ENCODE results near the gene PGD. TPM values are rescaled to one million over a fixed set of nuclear protein-coding genes. Genes with fewer than 3 reads are reported as not detected.

Gene PGD
- total RNA-seq, 8 experiments from 2014 or later: 128 to 504 (median 213) TPM

GRCh38 chr1:10383630-10384029 is 15.2 kb upstream of the PGD start:
- no peak overlapping the region for H3K4me3 ChIP-seq
- in situ Hi-C loops (cut with MboI; ENCODE audit: low pct_unique_long_range_greater_than_20kb in 2 of 9, low sequenced_read_pairs in 9 of 9, unreplicated experiment in 9 of 9): no loop called here
- no peak for ATAC-seq (replicated peaks in 6 of 8)
- H3K27ac ChIP-seq: no peak overlapping the region
- H3K4me1 ChIP-seq (replicated peaks in 1 of 2): peaks cover 10 to 15% of the 10 kb centered on the region in 2 donors
- 75 to 100% (median 90%) methylated on average over 2 to 4 of the region's 4 CpGs; no CpG with 5 or more reads in 2 of the 10 experiments for whole genome bisulfite sequencing, 10 experiments

- peaks cover 10 to 15% of the 10 kb centered on the region in 2 donors for H3K4me1 ChIP-seq (replicated peaks in 1 of 2)
- in situ Hi-C loops (cut with MboI; ENCODE audit: low pct_unique_long_range_greater_than_20kb in 2 of 9, low sequenced_read_pairs in 9 of 9, unreplicated experiment in 9 of 9): no loop called here
- no peak for ATAC-seq (replicated peaks in 6 of 8)
- H3K4me3 ChIP-seq: no peak overlapping the region
- 91 to 100% (median 94%) methylated on average over 1 to 7 of the region's 8 CpGs; no CpG with 5 or more reads in 3 of the 10 experiments for WGBS, 10 experiments
- no peak overlapping the region for H3K27ac ChIP-seq
These were observed 14.6 kb upstream of the PGD start for GRCh38 chr1:10384219-10384618.

- WGBS, 10 experiments: 0 to 100% (median 65%) methylated on average over 1 to 7 of the region's 12 CpGs
- no peak overlapping the region for H3K4me3 ChIP-seq
- peaks cover 10 to 15% of the 10 kb centered on the region in 2 donors for H3K4me1 ChIP-seq (replicated peaks in 1 of 2)
These were observed 11.8 kb upstream of the PGD start for GRCh38 chr1:10386761-10387676.

GRCh38 chr1:10387677-10388386 is 11.0 kb upstream of the PGD start:
- Histone ChIP-seq H3K4me1 (replicated peaks in 1 of 2) (peaks cover 10 to 15% of the 10 kb centered on the region in 2 donors), H3K27ac (peak overlapping the region; percentile 6 to 65), H3K4me3 (no peak overlapping the region)
- in situ Hi-C loops (cut with MboI; ENCODE audit: low pct_unique_long_range_greater_than_20kb in 2 of 9, low sequenced_read_pairs in 9 of 9, unreplicated experiment in 9 of 9): no loop called here
- 0 to 100% (median 50%) methylated on average over 2 to 3 of the region's 3 CpGs; no CpG with 5 or more reads in 3 of the 10 experiments for WGBS, 10 experiments
- ATAC-seq (replicated peaks in 6 of 8): peak; percentile 78 to 95 (median 84)

More at GRCh38 chr1:10386761-10387676, 11.8 kb upstream of the PGD start:
- ATAC-seq (replicated peaks in 6 of 8): peak in 5 of 8 experiments; percentile 15 to 53 (median 37)
- H3K27ac ChIP-seq: peak overlapping the region; percentile 6 to 65
- in situ Hi-C loops (cut with MboI; ENCODE audit: low pct_unique_long_range_greater_than_20kb in 2 of 9, low sequenced_read_pairs in 9 of 9, unreplicated experiment in 9 of 9): no loop called here

GRCh38 chr1:10388387-10388715 is 10.5 kb upstream of the PGD start:
- H3K4me1 ChIP-seq (replicated peaks in 1 of 2): peaks cover 10 to 15% of the 10 kb centered on the region in 2 donors
- peak overlapping the region in 1 of 2 donors; percentile 65 for H3K27ac ChIP-seq
- ATAC-seq (replicated peaks in 6 of 8): peak in 2 of 8 experiments; percentile 2 to 10
- in situ Hi-C loops (cut with MboI; ENCODE audit: low pct_unique_long_range_greater_than_20kb in 2 of 9, low sequenced_read_pairs in 9 of 9, unreplicated experiment in 9 of 9): no loop called here
- WGBS, 10 experiments: 51 to 92% (median 67%) methylated on average over 1 to 3 of the region's 3 CpGs; no CpG with 5 or more reads in 2 of the 10 experiments
- H3K4me3 ChIP-seq: no peak overlapping the region

GRCh38 chr1:10389271-10389973 is 9.4 kb upstream of the PGD start:
- Histone ChIP-seq H3K4me1 (replicated peaks in 1 of 2) (peaks cover 10 to 15% of the 10 kb centered on the region in 2 donors), H3K4me3 (no peak overlapping the region), H3K27ac (no peak overlapping the region)
- no peak for ATAC-seq (replicated peaks in 6 of 8)
- in situ Hi-C loops (cut with MboI; ENCODE audit: low pct_unique_long_range_greater_than_20kb in 2 of 9, low sequenced_read_pairs in 9 of 9, unreplicated experiment in 9 of 9): no loop called here
- 84 to 100% (median 95%) methylated on average over 2 to 6 of the region's 6 CpGs; no CpG with 5 or more reads in 1 of the 10 experiments for WGBS, 10 experiments

- in situ Hi-C loops (cut with MboI; ENCODE audit: low pct_unique_long_range_greater_than_20kb in 2 of 9, low sequenced_read_pairs in 9 of 9, unreplicated experiment in 9 of 9): no loop called here
- H3K4me1 ChIP-seq (replicated peaks in 1 of 2): peaks cover 10 to 14% of the 10 kb centered on the region in 2 donors
- no peak overlapping the region for H3K4me3 ChIP-seq
- no peak overlapping the region for H3K27ac ChIP-seq
- 63 to 100% (median 91%) methylated on average over 1 to 3 of the region's 3 CpGs for WGBS, 10 experiments
- ATAC-seq (replicated peaks in 6 of 8): no peak
These were observed 2.0 kb upstream of the PGD start for GRCh38 chr1:10396870-10397269.

GRCh38 chr1:10398278-10398733 is 558 bp upstream of the PGD start:
- peak overlapping the region; percentile 75 to 92 (median 79) for H3K4me3 ChIP-seq
- in situ Hi-C loops (cut with MboI; ENCODE audit: low pct_unique_long_range_greater_than_20kb in 2 of 9, low sequenced_read_pairs in 9 of 9, unreplicated experiment in 9 of 9): no loop called here
- peak overlapping the region; percentile 8 to 37 for H3K27ac ChIP-seq
- peaks cover 10 to 14% of the 10 kb centered on the region in 2 donors for H3K4me1 ChIP-seq (replicated peaks in 1 of 2)
- no peak for ATAC-seq (replicated peaks in 6 of 8)
- 0 to 20% (median 3%) methylated on average over 1 to 31 of the region's 34 CpGs; no CpG with 5 or more reads in 3 of the 10 experiments for WGBS, 10 experiments

- 0 to 2% (median 0%) methylated on average over 3 to 31 of the region's 42 CpGs; no CpG with 5 or more reads in 2 of the 10 experiments for WGBS, 10 experiments
- H3K4me3 ChIP-seq: peak overlapping the region; percentile 75 to 92 (median 79)
- H3K27ac ChIP-seq: peak overlapping the region; percentile 82 to 95
- in situ Hi-C loops (cut with MboI; ENCODE audit: low pct_unique_long_range_greater_than_20kb in 2 of 9, low sequenced_read_pairs in 9 of 9, unreplicated experiment in 9 of 9): no loop called here
- H3K4me1 ChIP-seq (replicated peaks in 1 of 2): peaks cover 10 to 14% of the 10 kb centered on the region in 2 donors
- ATAC-seq (replicated peaks in 6 of 8): peak in 2 of 8 experiments; percentile 1
These were observed 629 bp downstream of the PGD start for GRCh38 chr1:10399444-10399941.

- in situ Hi-C loops (cut with MboI; ENCODE audit: low pct_unique_long_range_greater_than_20kb in 2 of 9, low sequenced_read_pairs in 9 of 9, unreplicated experiment in 9 of 9): loop anchor here in 2 of 9 experiments (25.0 kb wide), 2 partner anchors 463 to 513 kb away; partner anchors contain the start of genes LZIC (in 1 of the 2) and NMNAT1 (in 1 of the 2)
These were observed 1.1 kb downstream of the PGD start for GRCh38 chr1:10400013-10400412.

GRCh38 chr1:10401281-10401680 is 2.4 kb downstream of the PGD start:
- H3K4me1 ChIP-seq (replicated peaks in 1 of 2): peaks cover 10 to 14% of the 10 kb centered on the region in 2 donors
- in situ Hi-C loops (cut with MboI; ENCODE audit: low pct_unique_long_range_greater_than_20kb in 2 of 9, low sequenced_read_pairs in 9 of 9, unreplicated experiment in 9 of 9): loop anchor here in 2 of 9 experiments (25.0 kb wide), 2 partner anchors 464 to 514 kb away; partner anchors contain the start of genes LZIC (in 1 of the 2) and NMNAT1 (in 1 of the 2)
- no peak overlapping the region for H3K4me3 ChIP-seq
- no peak overlapping the region for H3K27ac ChIP-seq
- ATAC-seq (replicated peaks in 6 of 8): no peak
- WGBS, 10 experiments: 0 to 100% (median 76%) methylated on average over 1 of the region's 1 CpG; no CpG with 5 or more reads in 2 of the 10 experiments

More at GRCh38 chr1:10400013-10400412, 1.1 kb downstream of the PGD start:
- H3K4me1 ChIP-seq (replicated peaks in 1 of 2): peaks cover 10 to 14% of the 10 kb centered on the region in 2 donors
- H3K4me3 ChIP-seq: peak overlapping the region; percentile 75 to 92 (median 79)
- 0 to 50% (median 13%) methylated on average over 2 to 8 of the region's 8 CpGs; no CpG with 5 or more reads in 1 of the 10 experiments for WGBS, 10 experiments
- ATAC-seq (replicated peaks in 6 of 8): no peak
- H3K27ac ChIP-seq: no peak overlapping the region
